Thyroid gland (tissue), 4 donors: ENCODE data around the gene KIF13A.

Experiments
- POLR2A ChIP-seq, 2 donors: fragments of 450-650 bp; IDR thresholded peaks; one replicate each; pipeline ENCODE4 v1.6.1; 2017; ENCODE audit warnings: antibody characterized with exemption in 2 of 2, mild to moderate bottlenecking in 2 of 2, moderate library complexity in 1 of 2
- TF ChIP-seq, protein P1 (sequence below), 6 experiments: fragments of 200-600 bp in 3 of 6; fragments of 450-650 bp in 3 of 6; sonication (generic) in 3 of 6; IDR thresholded peaks; one replicate each; pipeline ENCODE4 v1.5.1; 2016 to 2019; ENCODE audit warnings: antibody characterized with exemption in 6 of 6, mild to moderate bottlenecking in 2 of 6, inconsistent platforms in 1 of 6, moderate library complexity in 1 of 6

DNA sequence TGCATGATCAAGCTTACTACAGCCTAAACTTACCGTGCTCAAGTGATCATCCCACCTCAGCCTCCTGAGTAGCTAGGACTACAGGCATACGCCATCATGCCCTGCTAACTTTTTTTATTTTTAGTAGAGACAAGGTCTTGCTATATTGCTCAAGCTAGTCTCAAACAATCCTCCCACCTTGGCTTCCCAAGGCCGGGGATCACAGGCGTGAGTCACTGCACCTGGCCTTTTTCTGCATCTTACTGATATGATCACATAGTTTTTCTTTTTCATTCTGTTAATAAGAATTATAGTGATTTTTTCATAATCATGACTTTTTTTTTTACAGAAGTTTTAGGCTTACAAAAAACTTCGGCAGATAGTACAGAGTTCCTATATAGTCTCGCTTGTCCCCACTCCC, 93.2 kb downstream of the KIF13A start:
- TF ChIP-seq, protein P1, sequence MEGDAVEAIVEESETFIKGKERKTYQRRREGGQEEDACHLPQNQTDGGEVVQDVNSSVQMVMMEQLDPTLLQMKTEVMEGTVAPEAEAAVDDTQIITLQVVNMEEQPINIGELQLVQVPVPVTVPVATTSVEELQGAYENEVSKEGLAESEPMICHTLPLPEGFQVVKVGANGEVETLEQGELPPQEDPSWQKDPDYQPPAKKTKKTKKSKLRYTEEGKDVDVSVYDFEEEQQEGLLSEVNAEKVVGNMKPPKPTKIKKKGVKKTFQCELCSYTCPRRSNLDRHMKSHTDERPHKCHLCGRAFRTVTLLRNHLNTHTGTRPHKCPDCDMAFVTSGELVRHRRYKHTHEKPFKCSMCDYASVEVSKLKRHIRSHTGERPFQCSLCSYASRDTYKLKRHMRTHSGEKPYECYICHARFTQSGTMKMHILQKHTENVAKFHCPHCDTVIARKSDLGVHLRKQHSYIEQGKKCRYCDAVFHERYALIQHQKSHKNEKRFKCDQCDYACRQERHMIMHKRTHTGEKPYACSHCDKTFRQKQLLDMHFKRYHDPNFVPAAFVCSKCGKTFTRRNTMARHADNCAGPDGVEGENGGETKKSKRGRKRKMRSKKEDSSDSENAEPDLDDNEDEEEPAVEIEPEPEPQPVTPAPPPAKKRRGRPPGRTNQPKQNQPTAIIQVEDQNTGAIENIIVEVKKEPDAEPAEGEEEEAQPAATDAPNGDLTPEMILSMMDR (IDR thresholded peaks at IDR 0.05), result no peak
- no peak for TF ChIP-seq POLR2A (IDR thresholded peaks at IDR 0.05)
